Esophagus squamous epithelium (tissue), 5 donors: ENCODE data around the gene EPDR1. TPM values are rescaled to one million over a fixed set of nuclear protein-coding genes. Genes with fewer than 3 reads are reported as not detected.
"Not testable (repeated sequence)": the region's sequence is repeated elsewhere in the genome, so short reads cannot be mapped to it uniquely, and the experiment has no call there.

ENCODE experiments used
- DNase-seq: peaks from one replicate; lab custom pipeline; 2025; lab: John Stamatoyannopoulos, UW
- H3K27ac ChIP-seq, 4 donors: fragments of 200-600 bp; sonication (generic); one replicate each; pipeline ENCODE4 v1.5.1; 2016 to 2019; ENCODE audit warnings: mild to moderate bottlenecking in 1 of 4
- H3K27me3 ChIP-seq, 4 donors: fragments of 200-600 bp; sonication (generic); 1 replicate in 3 of 4; 2 replicates in 1 of 4; pipeline versions ENCODE4 v1.5.1 to v1.6.0; 2017 to 2021; ENCODE audit warnings: antibody characterized with exemption in 1 of 4
- H3K36me3 ChIP-seq, 3 donors: fragments of 200-600 bp; sonication (generic); one replicate each; pipeline ENCODE4 v1.5.1; 2016 to 2019
- H3K4me1 ChIP-seq, 3 donors: fragments of 200-600 bp; sonication (generic); one replicate each; pipeline ENCODE4 v1.5.1; 2017 to 2019
- H3K4me3 ChIP-seq, 4 donors: fragments of 200-600 bp; sonication (generic); 1 replicate in 3 of 4; 2 replicates in 1 of 4; pipeline ENCODE4 v1.5.1; 2016 to 2019; ENCODE audit warnings: mild to moderate bottlenecking in 2 of 4, moderate library complexity in 1 of 4
- H3K9me3 ChIP-seq, 3 donors: fragments of 200-600 bp; sonication (generic); one replicate each; pipeline ENCODE4 v1.5.1; 2016 to 2019
- CTCF ChIP-seq, 6 experiments: fragments of 450-650 bp in 4 of 6; fragments of 200-600 bp in 2 of 6; sonication (generic) in 2 of 6; IDR thresholded peaks; one replicate each; pipeline ENCODE4 v1.5.1; 2016 to 2019; ENCODE audit warnings: antibody characterized with exemption in 6 of 6, mild to moderate bottlenecking in 4 of 6, moderate library complexity in 4 of 6
- POLR2A ChIP-seq, 4 donors: fragments of 450-650 bp; IDR thresholded peaks; one replicate each; pipeline ENCODE4 v1.6.1; 2017; ENCODE audit warnings: antibody characterized with exemption in 4 of 4, mild to moderate bottlenecking in 4 of 4, moderate library complexity in 3 of 4
- WGBS, 2 donors: methylation state at CpG; one replicate each; pipeline ENCODE4 v1.1.5; 2018; 5-methylcytosine and 5-hydroxymethylcytosine counted together
- intact Hi-C: fragments of 100-400 bp; cut with DNase I; formaldehyde crosslinking; loops from one replicate; pipeline ENCODE4 v1.15.0; 2022
- total RNA-seq, 4 donors: library from RNA; depleted of rRNA; stranded (reverse); fragments of >200 nt; gene quantifications; one replicate each; pipeline ENCODE4 v1.1.0, GENCODE V29; 2016
- donor health status: DM: yes; HTN: yes; CAD: no.

The EPDR1 gene
- total RNA-seq, 4 donors from 2014 or later = 1.4 to 4.3 (median 3.4) TPM

GRCh38 chr7:37952240-37952639 is 31.8 kb downstream of the EPDR1 start:
- intact Hi-C loops = no loop called here
- no peaks in the 10 kb centered on the region for H3K4me1 ChIP-seq
- no peaks in the 10 kb centered on the region for H3K9me3 ChIP-seq
- WGBS, 2 donors = 28 to 47% methylated on average over 2 of the region's 2 CpGs
- no peak for DNase-seq
- no peak overlapping the region for H3K4me3 ChIP-seq
- H3K27me3 ChIP-seq = no peaks in the 10 kb centered on the region
- H3K36me3 ChIP-seq = no peaks in the 10 kb centered on the region
- TF ChIP-seq POLR2A (IDR thresholded peaks at IDR 0.05) (no peak), CTCF (IDR thresholded peaks at IDR 0.05) (no peak)
- H3K27ac ChIP-seq = no peak overlapping the region

- H3K27me3 ChIP-seq, H3K4me1 ChIP-seq, intact Hi-C loops, H3K4me3 ChIP-seq, DNase-seq, H3K9me3 ChIP-seq, H3K36me3 ChIP-seq, H3K27ac ChIP-seq: not testable (repeated sequence)
- 100% methylated on average over 1 of the region's 1 CpG for WGBS, 2 donors
Observed at GRCh38 chr7:37954217-37954616, 33.8 kb downstream of the EPDR1 start.

GRCh38 chr7:37956791-37957190 is 36.4 kb downstream of the EPDR1 start:
- Histone ChIP-seq H3K4me1 (no peaks in the 10 kb centered on the region), H3K36me3 (no peaks in the 10 kb centered on the region), H3K9me3 (no peaks in the 10 kb centered on the region), H3K27ac (no peak overlapping the region), H3K27me3 (no peaks in the 10 kb centered on the region), H3K4me3 (no peak overlapping the region)
- TF ChIP-seq POLR2A (IDR thresholded peaks at IDR 0.05) (no peak), CTCF (IDR thresholded peaks at IDR 0.05) (no peak)
- intact Hi-C loops = no loop called here
- no peak for DNase-seq

- Histone ChIP-seq H3K27me3 (no peaks in the 10 kb centered on the region), H3K36me3 (no peaks in the 10 kb centered on the region), H3K27ac (no peak overlapping the region), H3K4me1 (no peaks in the 10 kb centered on the region), H3K4me3 (no peak overlapping the region), H3K9me3 (no peaks in the 10 kb centered on the region)
- 71 to 80% methylated on average over 7 to 9 of the region's 9 CpGs for WGBS, 2 donors
- no peak for DNase-seq
- intact Hi-C loops = no loop called here
- TF ChIP-seq POLR2A (IDR thresholded peaks at IDR 0.05) = no peak
- no peak for TF ChIP-seq CTCF (IDR thresholded peaks at IDR 0.05)
Observed at GRCh38 chr7:37957221-37957970, 37.0 kb downstream of the EPDR1 start.

- H3K4me3 ChIP-seq = no peak overlapping the region
- no peak for TF ChIP-seq POLR2A (IDR thresholded peaks at IDR 0.05)
- no peak for TF ChIP-seq CTCF (IDR thresholded peaks at IDR 0.05)
- H3K27me3 ChIP-seq = no peaks in the 10 kb centered on the region
- no peak overlapping the region for H3K27ac ChIP-seq
- no peaks in the 10 kb centered on the region for H3K36me3 ChIP-seq
- intact Hi-C loops = no loop called here
- 85 to 87% methylated on average over 2 of the region's 2 CpGs for WGBS, 2 donors
- H3K4me1 ChIP-seq = no peaks in the 10 kb centered on the region
- DNase-seq = no peak
- no peaks in the 10 kb centered on the region for H3K9me3 ChIP-seq
Observed at GRCh38 chr7:37960483-37960882, 40.0 kb downstream of the EPDR1 start.
